HG03103 (cell line): Measurements from ENCODE around the gene EPOP.

ENCODE experiments used
- ATAC-seq: cut with Tn5 transposase; IDR thresholded peaks from one replicate; pipeline ENCODE4 v1.9.1; 2021; ENCODE audit warnings: low read depth; ENCODE audit not compliant: unreplicated experiment

The EPOP gene

DNA sequence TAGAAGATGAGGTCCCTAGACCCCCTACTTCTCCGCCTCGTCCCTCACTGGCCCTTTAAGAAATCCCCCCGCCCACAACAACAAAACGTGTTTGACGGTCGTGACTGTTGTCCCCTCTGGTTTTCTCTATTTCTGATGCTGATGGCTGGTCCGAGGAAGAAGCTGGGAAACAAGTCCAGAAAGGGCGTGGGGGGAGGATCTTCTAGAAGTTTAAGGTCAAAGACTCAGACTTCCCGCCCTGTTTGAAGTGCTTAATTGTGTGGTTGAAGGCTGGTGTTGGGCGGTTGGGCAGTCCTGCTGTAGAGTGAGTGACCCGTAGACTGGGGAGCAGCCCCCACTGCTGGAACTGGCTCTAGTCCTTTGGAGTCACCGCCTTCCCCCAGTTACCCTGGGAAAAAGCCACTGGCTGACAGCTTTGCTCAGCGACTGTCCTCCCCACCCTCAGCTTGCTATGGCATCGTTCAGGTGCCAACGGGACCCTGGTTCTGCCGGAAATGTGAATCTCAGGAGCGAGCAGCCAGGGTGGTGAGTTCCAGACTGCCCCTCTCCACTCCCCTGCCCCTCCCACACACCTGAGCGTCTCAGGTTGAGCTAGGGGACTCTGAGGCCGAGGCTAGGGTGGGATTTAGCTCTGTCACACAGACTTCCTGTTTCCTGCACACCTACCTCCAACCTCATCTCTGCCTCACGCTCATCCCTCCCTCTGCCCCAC lies 31.9 kb upstream of the EPOP start:
- no peak for ATAC-seq

DNA sequence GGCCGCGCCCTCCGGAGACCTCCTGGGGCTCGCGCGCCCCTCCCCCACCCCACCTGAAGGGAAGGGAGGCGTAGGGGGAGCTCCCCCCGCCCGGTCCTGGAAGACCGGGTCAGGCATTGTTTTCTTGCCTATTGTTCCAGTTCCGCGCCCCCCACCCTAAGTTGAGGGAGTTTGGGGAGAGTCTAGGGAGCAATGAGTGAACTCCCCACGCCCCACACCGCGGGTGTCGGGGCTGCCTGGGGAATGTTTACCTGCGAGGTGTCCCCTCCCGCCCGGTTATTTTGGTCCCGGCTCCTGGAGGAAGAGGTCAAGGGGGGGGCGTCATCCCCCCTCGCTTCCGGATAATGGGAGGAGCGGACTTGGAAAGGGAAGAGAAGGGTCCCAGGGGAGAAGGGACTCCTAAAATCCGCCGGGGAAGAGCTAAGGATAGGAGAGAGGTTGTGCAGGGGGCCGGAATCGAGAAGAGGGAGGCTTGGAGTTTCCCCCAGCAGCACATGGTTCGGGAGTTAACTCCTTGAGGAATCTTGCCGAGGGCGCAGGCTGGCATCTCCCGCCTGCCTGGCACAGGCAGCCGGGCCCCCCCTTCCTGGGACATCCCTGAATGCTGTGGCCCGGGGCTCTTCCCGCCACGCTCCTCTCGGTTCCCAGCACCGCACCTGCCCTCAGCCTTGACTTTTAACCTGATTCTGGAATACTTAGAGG lies 31.2 kb upstream of the EPOP start:
- no peak for ATAC-seq

DNA sequence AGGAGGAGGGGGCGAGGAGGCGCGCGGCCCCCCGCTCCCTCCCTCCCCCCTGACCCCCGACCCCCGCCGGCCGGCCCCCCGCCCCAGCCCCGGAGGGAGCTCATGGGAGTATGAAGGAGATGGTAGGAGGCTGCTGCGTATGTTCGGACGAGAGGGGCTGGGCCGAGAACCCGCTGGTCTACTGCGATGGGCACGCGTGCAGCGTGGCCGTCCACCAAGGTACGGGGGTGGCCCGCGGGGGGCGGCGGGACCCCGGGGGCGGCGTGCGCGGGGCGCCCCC lies 30.7 kb upstream of the EPOP start:
- no peak for ATAC-seq

DNA sequence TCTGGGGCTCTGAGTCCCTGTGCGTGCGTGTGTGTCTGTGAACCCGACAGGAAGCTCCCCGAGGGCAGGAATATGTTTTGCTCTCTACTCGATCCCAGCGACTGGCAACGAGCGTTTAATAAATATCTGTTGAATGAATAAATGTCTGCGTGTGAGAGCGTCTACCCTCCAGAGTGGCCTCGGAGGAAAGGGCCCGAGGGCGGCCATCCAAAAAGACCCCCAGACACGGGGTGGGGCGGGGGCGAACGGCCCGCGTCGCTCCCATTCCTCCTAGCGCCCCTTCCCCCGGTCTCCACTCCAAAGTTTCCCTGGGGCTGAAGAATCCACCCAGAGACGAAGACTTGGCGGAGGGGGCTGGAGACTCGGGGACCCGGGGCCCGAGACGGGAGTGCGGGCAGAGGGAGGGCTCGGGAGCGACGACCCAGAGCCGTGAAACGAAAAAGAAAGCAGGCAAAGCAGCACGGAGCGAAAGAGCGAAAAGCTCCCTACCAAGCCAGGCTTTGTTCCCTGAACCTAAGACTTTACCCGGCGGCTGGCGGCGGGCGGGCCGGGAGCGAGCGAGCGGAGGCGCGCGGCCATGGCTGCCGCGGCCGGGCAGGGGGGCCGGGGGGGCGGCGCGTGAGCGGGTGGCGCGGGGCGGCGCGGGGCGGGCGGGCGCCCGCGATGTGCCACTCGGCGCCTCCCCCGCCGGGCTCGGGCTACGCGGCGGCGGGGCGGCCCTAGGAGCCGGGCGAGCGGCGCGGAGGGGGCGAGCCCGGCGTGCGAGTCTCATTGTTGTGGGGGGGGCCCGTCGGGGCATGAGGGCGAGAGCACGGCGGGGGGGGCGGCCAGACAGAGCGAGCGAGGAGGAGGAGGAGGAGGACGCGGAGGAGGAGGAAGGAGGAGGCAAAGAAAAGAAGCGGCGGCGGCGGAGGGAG lies 30.1 kb upstream of the EPOP start, which contains the start of gene MLLT6:
Gene MLLT6 (plus strand): TSS at position 668 of the 917 bp plus-strand sequence. CDS start 360 bp downstream, outside the sequence.
- no peak for ATAC-seq

DNA sequence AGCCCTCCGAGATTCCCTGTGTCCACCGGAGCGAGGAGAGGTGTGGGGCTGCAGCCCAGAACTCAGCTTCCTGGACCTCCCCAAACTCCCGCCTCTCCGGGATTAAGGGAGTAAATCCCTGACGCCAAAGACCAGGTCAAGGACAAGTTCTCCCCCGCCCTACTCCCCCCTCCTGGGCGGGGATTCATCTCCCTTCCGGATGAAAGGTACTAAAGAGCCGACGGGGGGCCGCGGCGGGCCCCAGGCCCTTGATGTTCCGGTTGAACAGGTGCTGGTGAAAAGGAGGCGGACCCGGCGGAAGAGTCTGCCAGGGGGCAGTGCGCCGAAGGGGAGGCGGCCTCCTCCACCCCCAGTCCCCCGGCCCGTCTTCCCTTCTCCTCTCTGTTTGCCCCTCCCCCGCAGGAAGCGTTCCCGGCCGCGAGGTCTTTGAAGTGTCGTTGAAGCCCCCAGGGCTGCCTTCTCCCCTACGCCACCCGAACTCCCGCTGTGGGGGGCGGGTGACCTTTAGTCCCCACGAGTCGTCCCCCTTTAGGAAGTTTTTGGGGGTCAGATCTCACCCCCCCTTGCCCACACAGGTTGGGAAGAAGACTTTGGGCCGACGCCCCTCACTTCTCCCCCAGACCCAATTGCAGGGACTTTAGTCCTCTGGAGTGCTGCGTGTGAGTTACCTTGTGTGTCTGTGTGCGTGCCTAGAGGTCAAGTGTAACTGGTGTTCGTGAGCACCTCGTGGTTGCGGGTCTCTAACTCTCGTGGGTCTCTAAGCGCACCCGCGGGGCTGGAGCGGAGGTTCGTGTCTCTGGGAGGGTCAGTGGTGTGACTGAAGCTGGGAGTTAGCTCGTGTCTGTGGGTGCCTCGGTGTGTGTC lies 29.2 kb upstream of the EPOP start:
- ATAC-seq = no peak

DNA sequence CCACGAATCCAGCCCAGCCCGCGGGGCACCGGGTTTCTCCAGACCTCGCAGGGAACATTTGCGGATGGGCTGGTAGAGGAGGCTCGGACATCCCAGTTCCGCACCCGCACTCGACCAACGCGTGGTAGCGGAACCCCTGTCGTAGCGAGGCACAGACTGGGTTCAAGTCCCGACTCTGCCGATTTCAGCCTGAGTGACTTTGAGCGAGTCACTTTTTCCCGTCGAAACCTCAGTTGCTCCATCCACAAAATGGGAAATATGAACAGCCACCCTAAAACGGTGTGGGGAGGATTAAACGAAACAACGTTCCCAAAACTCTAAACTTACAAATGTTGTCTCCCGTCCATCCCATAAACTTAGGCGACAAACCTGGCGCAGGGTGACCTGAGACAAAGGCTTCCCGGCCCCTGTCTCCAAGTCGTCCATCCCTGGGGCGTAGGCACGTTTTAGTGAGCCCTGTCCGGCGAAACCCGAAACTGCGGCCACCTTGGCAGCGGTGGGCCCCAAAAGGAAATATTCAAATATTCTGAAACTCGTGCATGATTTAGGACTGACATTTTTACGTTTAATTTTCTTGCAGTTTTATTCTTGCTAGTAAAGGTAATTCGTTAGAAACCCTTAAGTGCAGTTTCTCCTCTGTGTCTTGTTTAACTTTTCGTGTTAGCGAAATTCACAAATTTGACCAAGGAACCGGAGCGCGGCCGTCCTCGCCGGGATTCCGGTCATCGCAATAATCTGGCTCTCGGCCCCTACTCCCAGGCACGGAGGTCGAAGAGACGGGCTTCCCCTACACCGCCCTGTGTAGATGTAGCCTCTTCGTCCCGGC lies 28.4 kb upstream of the EPOP start:
- no peak for ATAC-seq

DNA sequence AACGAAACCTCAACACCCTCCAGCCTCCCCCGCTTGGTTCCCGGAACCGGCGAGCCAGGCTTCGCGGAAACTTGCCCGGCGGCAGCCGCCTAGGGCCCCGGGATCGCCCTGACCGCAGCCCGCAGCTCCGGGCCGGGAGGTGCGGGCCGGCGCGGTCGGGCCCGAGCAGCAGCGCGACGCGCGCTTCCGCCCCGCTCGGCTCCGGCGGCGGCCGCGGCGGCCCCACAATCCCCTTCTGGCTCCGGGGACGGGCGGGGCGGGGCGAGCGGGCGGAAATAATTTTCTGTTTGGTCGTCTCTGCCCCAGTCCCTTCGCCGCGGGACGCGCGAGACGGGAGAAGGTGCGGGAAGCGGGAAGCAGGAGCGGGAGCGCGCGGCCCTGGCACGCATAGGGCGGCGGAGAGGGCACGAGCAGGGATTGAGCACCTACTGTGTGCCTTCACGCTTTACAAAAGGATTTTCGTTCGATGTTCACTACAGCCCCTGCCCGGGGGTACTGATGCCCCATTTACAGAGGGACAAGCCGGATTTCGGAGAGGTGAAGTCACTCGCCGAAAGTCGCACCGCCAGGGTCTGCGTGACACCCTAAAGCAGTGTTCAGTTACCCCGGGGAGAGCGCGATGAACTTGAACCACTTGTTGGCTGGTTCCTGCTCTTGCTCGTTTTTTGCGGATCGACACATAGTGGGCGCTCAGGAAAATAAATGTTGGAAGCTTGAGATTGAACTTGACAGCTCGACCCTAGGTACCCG lies 27.6 kb upstream of the EPOP start:
- ATAC-seq = no peak

DNA sequence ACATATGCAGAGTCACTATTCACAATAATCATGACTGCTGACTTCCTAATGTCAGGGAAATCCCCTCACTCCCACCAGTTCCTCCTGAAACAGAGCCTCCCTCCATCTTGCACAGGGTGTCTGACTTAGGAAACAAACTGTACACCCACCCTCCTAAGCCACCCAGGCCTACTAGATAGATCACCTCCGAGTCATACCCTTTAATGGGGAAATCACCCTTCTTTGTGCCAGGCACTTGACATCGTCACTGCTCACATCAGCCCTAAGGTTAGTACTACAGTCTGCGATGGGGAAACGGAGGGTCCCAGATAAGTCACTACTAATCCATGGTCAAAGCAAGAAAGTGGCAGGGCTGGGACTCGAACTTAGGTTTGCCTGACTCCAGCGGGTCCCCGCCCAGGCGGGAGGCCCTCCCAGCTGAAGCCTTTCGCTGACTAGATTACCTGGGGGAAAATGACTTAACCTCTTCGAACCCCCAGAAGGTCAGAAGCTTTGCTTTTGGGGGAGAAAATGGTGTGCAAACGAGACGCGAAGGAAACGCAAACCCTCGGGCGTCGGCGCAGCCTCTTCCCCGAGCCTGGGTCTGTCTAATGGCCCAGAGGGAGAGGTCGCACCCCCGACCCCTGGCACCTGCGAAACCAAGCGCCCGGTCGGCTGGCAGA lies 26.9 kb upstream of the EPOP start:
- no peak for ATAC-seq

DNA sequence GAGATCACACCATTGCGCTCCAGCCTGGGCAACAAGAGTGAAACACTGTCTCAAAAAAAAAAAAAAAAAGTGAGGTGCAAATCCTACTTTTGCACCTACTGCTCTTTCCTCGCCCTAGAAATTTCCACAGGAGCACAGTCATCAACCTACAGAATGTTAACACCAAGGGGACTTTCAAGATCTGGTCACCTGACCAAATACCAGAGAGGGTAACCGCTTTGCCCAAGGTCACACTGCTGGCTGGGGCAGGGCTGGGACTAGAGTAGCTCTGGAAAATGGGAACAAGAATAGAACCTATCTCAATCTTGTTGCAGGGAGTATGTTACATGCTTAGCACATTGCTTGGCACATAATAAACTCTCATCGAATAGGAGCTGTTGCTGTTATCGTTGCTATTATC lies 24.0 kb upstream of the EPOP start:
- no peak for ATAC-seq

DNA sequence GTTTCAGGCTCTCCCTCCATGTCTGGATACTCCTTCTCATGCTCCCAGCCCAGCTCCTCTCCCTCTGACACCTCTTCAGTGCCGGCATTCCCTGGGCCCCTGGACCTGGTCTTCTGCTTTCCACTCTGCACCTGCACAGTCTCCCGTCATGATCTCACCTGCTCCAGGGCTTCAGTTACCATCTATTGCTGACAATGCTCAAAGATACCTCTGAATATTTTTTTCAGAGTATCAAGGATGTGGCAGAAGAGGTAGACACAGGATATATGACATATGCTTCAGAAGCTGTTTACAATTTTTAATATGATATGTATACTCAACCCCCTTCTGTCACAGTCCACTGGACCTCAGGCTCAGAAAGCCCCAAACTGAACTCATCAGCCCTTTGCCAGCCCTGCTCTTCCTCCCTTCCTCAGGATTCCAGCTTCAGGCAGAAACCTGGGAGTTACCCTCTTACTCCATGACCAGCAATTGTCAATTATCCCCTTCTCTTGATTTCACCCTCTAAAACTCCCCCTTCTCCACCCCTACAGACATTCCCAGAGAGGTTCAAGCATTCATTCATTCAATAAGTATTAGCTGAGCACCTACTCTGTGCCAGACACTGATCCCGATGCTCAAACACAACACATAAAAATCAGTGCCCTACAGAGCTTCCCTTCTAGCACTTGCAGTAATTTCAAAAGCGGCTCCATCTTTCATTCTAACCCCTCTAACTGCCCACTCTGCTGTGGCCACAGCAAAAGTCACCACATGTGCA lies 22.5 kb upstream of the EPOP start:
- no peak for ATAC-seq

DNA sequence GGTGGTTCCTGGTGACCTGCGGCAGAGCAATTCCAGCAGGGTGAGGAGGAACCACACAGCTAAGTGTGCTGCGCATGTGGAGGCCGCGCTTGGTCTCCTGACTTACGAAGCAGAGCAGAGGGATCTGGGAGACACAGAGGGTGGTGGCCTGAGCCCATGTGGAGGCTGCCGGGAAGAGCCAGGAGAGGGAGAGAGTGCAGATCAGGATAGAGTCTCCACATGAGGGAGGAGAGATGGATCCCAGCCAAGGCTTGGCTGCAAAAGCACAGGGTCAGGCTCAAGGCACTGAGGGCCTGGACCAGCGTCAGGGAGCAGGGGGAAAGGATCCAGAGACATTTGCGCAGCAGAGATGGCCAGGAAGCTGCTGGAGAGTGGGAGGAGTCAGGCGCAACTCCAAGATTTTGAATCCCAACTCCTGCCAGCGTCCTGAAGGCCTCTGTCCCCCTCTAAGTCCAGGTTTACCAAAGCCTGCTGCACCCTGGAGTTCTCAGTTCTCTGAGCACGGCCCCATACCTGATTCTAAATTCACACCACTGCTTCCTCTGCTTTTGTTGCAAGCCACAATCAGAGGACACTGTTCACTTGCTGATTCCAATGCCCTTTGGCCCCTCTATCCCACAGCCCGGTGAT lies 19.1 kb upstream of the EPOP start:
- no peak for ATAC-seq

DNA sequence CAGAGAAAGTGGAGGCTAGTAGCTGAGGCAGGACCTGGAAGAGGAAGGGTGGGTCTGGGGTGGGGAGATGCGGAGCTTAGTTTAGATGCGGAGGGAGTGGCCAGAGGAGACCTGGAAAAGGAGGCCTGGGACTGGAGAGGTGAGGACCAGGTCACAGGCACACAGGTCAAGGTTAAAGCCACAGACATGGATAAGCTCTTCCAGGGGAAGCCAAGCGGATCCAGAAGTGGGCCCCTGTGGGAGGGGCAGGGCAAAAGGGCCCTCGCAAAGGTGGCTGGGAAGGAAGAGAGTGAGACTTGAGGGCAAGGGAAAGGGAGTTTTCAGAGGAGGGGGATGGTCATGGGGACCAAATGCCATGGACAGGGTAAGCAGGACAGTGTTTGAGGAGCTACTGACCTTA lies 16.4 kb upstream of the EPOP start:
- no peak for ATAC-seq

DNA sequence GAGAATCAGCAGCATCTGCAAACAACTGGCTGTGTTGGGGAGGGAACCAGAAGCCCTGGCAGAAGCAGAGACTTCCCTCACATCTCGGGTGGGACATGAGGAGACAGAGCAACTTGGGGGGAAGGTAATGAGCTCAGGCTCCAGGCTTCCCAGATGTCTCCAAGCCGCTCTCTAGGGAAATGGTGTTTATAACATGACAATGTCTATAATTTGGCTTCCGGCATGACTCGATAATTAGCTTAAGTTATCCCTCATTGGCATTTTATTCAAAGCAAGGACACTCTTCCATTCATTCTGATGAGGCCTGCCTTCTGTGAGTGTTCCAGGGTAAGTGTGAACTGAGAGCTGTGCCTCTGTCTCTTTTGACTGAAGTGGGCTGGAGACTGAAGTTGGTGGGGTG lies 15.6 kb upstream of the EPOP start:
- no peak for ATAC-seq

DNA sequence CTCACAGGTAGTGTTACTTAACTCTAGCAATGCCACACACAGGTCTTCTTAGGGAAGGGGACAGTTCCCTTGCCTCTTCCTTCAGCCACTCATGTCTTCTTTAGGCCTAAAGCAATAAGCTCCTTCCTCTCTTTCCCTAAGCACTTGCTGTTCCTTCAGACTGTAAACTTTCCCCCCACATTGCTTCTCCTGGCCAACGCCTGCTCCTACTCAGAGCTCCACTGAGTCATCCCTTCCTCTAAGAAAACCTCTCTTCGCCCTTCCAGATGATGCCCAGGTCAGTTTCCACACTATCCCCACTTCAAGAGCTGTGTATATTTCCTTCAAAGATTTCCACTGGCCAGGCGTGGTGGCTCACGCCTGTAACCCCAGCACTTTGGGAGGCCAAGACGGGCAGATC lies 12.5 kb upstream of the EPOP start:
- no peak for ATAC-seq

DNA sequence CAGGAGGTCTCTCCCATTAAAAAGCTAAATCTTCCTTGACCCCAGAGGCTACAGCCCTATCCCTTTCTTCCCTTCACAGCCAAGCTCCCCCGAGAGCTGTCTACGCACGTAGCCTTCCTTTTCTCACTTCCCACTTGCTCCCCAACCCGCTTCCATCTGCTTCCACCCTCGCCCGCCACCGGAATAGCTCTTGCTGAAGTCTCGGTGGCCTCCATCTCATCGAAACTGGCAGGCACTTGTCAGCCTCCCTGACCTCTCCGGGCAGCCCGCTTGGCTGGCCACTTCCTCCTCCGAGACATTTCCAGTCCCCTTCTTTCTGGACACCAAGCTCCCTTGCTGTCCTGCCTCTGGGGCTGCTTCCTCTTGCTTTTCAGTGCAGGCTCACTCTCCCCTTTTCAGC lies 10.7 kb upstream of the EPOP start:
- no peak for ATAC-seq

DNA sequence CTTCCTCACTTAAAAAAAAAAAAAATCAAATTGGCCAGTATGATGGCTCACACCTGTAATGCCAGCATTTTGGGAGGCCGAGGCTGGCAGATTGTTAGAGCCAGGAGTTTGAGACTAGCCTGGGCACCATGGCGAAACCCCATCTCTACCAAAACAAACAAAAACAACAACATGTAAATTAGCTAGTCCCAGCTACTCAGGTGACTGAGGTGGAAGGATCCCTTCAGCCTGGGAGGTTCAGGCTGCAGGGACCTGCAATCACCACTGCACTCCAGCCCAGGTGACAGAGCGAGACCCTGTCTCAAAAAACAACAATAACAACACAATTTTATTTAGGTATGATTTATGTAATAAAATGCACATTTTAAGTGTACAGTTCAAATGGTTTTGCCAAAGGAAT lies 6.3 kb upstream of the EPOP start:
- no peak for ATAC-seq

DNA sequence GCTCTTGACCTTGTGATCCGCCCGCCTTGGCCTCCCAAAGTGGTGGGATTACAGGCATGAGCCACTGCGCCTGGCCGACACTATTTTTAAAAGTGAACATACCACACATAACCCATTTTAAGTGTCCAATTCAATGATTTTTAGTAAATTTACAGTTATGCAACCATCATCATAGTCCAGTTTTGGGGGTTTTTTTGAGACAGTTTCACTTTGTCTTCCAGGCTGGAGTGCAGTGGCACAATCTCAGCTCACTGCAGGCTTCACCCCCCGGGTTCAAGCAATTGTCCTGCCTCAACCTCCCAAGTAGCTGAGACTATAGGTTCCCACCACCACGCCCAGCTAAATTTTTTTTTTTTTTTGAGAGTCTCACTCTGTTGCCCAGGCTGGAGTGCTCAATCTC lies 3.1 kb upstream of the EPOP start:
- ATAC-seq = no peak
